ENCODE results near the gene MMP7. TPM values are rescaled to one million over a fixed set of nuclear protein-coding genes. Genes with fewer than 3 reads are reported as not detected.

The MMP7 gene, protein sequence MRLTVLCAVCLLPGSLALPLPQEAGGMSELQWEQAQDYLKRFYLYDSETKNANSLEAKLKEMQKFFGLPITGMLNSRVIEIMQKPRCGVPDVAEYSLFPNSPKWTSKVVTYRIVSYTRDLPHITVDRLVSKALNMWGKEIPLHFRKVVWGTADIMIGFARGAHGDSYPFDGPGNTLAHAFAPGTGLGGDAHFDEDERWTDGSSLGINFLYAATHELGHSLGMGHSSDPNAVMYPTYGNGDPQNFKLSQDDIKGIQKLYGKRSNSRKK
- total RNA-seq: not detected in 2 replicates
- long read RNA-seq: 0 reads

DNA sequence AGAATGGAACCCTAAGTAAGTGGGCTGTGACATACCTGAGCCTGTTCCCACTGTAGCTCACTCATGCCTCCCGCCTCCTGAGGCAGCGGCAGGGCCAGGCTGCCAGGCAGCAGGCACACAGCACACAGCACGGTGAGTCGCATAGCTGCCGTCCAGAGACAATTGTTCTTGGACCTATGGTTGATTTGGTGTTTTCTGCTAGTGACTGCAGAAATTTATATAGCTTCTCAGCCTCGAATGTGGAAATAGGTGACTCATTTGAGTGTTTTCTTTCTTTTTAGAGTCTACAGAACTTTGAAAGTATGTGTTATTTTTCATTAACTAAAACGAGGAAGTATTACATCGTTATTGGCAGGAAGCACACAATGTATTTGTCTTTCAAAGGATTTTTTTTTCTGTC is at the start of gene MMP7:
MMP7 (minus strand) TSS at position 190 of the 400 bp plus-strand sequence; CDS start at position 143, 47 bp downstream.
- Mint-ChIP-seq H3K27ac (ENCODE audit: unreplicated experiment) (no peak within 1 kb of the TSS), H3K4me3 (ENCODE audit: unreplicated experiment) (no peak within 1 kb of the TSS), H3K36me3 (ENCODE audit: unreplicated experiment) (no peaks in the 10 kb centered on the region), H3K4me1 (ENCODE audit: unreplicated experiment) (no peaks in the 10 kb centered on the region), H3K9me3 (ENCODE audit: unreplicated experiment) (no peaks in the 10 kb centered on the region), H3K27me3 (ENCODE audit: unreplicated experiment) (peaks cover 12% of the 10 kb centered on the region)
- no peak for DNase-seq (ENCODE audit: extremely low spot score, unreplicated experiment)
- TF ChIP-seq, protein P1, sequence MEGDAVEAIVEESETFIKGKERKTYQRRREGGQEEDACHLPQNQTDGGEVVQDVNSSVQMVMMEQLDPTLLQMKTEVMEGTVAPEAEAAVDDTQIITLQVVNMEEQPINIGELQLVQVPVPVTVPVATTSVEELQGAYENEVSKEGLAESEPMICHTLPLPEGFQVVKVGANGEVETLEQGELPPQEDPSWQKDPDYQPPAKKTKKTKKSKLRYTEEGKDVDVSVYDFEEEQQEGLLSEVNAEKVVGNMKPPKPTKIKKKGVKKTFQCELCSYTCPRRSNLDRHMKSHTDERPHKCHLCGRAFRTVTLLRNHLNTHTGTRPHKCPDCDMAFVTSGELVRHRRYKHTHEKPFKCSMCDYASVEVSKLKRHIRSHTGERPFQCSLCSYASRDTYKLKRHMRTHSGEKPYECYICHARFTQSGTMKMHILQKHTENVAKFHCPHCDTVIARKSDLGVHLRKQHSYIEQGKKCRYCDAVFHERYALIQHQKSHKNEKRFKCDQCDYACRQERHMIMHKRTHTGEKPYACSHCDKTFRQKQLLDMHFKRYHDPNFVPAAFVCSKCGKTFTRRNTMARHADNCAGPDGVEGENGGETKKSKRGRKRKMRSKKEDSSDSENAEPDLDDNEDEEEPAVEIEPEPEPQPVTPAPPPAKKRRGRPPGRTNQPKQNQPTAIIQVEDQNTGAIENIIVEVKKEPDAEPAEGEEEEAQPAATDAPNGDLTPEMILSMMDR (IDR thresholded peaks at IDR 0.05): no peak

- DNase-seq (ENCODE audit: extremely low spot score, unreplicated experiment): no peak
- H3K4me1 Mint-ChIP-seq (ENCODE audit: unreplicated experiment): no peaks in the 10 kb centered on the region
- TF ChIP-seq, protein P1 (IDR thresholded peaks at IDR 0.05): no peak
- peaks cover 2% of the 10 kb centered on the region for H3K27me3 Mint-ChIP-seq (ENCODE audit: unreplicated experiment)
- no peaks in the 10 kb centered on the region for H3K36me3 Mint-ChIP-seq (ENCODE audit: unreplicated experiment)
- no peaks in the 10 kb centered on the region for H3K9me3 Mint-ChIP-seq (ENCODE audit: unreplicated experiment)
- H3K27ac Mint-ChIP-seq (ENCODE audit: unreplicated experiment): no peak overlapping the region
- H3K4me3 Mint-ChIP-seq (ENCODE audit: unreplicated experiment): no peak overlapping the region
Observed at GRCh38 chr11:102577723-102578122, 47.2 kb upstream of the MMP7 start.

DNA sequence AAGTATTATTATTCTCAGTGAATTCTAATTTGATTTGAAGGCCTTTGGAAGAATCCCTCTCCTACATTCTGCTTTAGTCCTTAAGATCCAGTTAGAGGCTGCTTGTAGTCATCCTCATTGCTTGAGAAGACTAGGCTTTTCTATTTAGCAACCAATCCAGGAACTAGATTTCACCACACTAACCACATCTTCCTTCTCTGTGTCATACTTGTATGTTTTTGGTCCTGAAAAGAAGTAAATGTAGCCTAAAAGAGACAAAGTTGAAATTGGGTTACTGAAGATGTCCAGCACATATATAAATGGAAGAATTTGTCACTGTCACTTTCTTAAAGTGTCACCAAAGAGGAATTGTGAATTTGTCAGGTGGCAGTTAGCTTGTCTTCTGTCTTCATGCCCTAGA is 46.6 kb upstream of the MMP7 start:
- no peaks in the 10 kb centered on the region for H3K36me3 Mint-ChIP-seq (ENCODE audit: unreplicated experiment)
- DNase-seq (ENCODE audit: extremely low spot score, unreplicated experiment): no peak
- no peak overlapping the region for H3K27ac Mint-ChIP-seq (ENCODE audit: unreplicated experiment)
- TF ChIP-seq, protein P1 (IDR thresholded peaks at IDR 0.05): no peak
- H3K27me3 Mint-ChIP-seq (ENCODE audit: unreplicated experiment): peaks cover 2% of the 10 kb centered on the region
- H3K4me3 Mint-ChIP-seq (ENCODE audit: unreplicated experiment): no peak overlapping the region
- no peaks in the 10 kb centered on the region for H3K9me3 Mint-ChIP-seq (ENCODE audit: unreplicated experiment)
- H3K4me1 Mint-ChIP-seq (ENCODE audit: unreplicated experiment): no peaks in the 10 kb centered on the region

- no peak overlapping the region for H3K4me3 Mint-ChIP-seq (ENCODE audit: unreplicated experiment)
- no peaks in the 10 kb centered on the region for H3K36me3 Mint-ChIP-seq (ENCODE audit: unreplicated experiment)
- no peaks in the 10 kb centered on the region for H3K9me3 Mint-ChIP-seq (ENCODE audit: unreplicated experiment)
- peaks cover 7% of the 10 kb centered on the region for H3K27me3 Mint-ChIP-seq (ENCODE audit: unreplicated experiment)
- no peak for DNase-seq (ENCODE audit: extremely low spot score, unreplicated experiment)
- no peak overlapping the region for H3K27ac Mint-ChIP-seq (ENCODE audit: unreplicated experiment)
- TF ChIP-seq, protein P1 (IDR thresholded peaks at IDR 0.05): no peak
- H3K4me1 Mint-ChIP-seq (ENCODE audit: unreplicated experiment): no peaks in the 10 kb centered on the region
Observed at GRCh38 chr11:102576350-102576749, 45.8 kb upstream of the MMP7 start.

- Mint-ChIP-seq H3K4me1 (ENCODE audit: unreplicated experiment) (no peaks in the 10 kb centered on the region), H3K4me3 (ENCODE audit: unreplicated experiment) (no peak overlapping the region), H3K27ac (ENCODE audit: unreplicated experiment) (no peak overlapping the region), H3K36me3 (ENCODE audit: unreplicated experiment) (no peaks in the 10 kb centered on the region), H3K9me3 (ENCODE audit: unreplicated experiment) (no peaks in the 10 kb centered on the region), H3K27me3 (ENCODE audit: unreplicated experiment) (peaks cover 7% of the 10 kb centered on the region)
- TF ChIP-seq, protein P1 (IDR thresholded peaks at IDR 0.05): no peak
- no peak for DNase-seq (ENCODE audit: extremely low spot score, unreplicated experiment)
Observed at GRCh38 chr11:102575012-102575411, 44.5 kb upstream of the MMP7 start.

Measured in osteocyte (in vitro differentiated cells).